ENCODE data around the gene ZNFX1. TPM values are rescaled to one million over a fixed set of nuclear protein-coding genes. Genes with fewer than 3 reads are reported as not detected.

ZNFX1 gene
- total and polyA plus RNA-seq, 9 of the 15 experiments (the other 6 are each of a cell fraction or from before 2014, with no cell fraction given) = 3.8 to 13.8 (median 10.3) TPM

- TF ChIP-seq, protein P1, sequence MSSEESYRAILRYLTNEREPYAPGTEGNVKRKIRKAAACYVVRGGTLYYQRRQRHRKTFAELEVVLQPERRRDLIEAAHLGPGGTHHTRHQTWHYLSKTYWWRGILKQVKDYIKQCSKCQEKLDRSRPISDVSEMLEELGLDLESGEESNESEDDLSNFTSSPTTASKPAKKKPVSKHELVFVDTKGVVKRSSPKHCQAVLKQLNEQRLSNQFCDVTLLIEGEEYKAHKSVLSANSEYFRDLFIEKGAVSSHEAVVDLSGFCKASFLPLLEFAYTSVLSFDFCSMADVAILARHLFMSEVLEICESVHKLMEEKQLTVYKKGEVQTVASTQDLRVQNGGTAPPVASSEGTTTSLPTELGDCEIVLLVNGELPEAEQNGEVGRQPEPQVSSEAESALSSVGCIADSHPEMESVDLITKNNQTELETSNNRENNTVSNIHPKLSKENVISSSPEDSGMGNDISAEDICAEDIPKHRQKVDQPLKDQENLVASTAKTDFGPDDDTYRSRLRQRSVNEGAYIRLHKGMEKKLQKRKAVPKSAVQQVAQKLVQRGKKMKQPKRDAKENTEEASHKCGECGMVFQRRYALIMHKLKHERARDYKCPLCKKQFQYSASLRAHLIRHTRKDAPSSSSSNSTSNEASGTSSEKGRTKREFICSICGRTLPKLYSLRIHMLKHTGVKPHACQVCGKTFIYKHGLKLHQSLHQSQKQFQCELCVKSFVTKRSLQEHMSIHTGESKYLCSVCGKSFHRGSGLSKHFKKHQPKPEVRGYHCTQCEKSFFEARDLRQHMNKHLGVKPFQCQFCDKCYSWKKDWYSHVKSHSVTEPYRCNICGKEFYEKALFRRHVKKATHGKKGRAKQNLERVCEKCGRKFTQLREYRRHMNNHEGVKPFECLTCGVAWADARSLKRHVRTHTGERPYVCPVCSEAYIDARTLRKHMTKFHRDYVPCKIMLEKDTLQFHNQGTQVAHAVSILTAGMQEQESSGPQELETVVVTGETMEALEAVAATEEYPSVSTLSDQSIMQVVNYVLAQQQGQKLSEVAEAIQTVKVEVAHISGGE (CRISPR knock-in tag; IDR thresholded peaks at IDR 0.05) = 0 out of 6 replicates have a peak, but pooled peaks of 1 of the 3 experiments have one; percentile 13
- TF ChIP-seq BRD4 (IDR thresholded peaks at IDR 0.05) (peak; percentile 19; the same call in 1 of the 2 replicates), AFF1 (IDR thresholded peaks at IDR 0.05; ENCODE audit: low read depth in 1 of 2, partially characterized antibody in 2 of 2) (peak in 1 of 2 experiments; percentile 18), SPI1 (IDR thresholded peaks at IDR 0.05; ENCODE audit: borderline replicate concordance, low read depth, low read length) (peak; percentile 50; the same call in 1 of the 2 replicates), RBFOX2 (IDR thresholded peaks at IDR 0.05; ENCODE audit: low read depth, low read length) (peak; percentile 59), PHB2 (IDR thresholded peaks at IDR 0.05; ENCODE audit: low read depth) (no peak), NR2C1 (IDR thresholded peaks at IDR 0.05) (peak; percentile 30; the same call in 1 of the 2 replicates), NR2C1 (tag; IDR thresholded peaks at IDR 0.05) (no peak), EP400 (IDR thresholded peaks at IDR 0.05) (peak; percentile 51; the same call in 1 of the 2 replicates), HDAC1 (IDR thresholded peaks at IDR 0.05) (peak in 1 of 2 experiments; percentile 87; a peak in 2 of 4 replicates), SIN3A (IDR thresholded peaks at IDR 0.05; ENCODE audit: borderline replicate concordance in 2 of 2, control insufficient read depth in 1 of 2, low read depth in 2 of 2, low read length in 2 of 2) (peak in 1 of 2 experiments; percentile 83; a peak in 3 of 4 replicates), WHSC1 (IDR thresholded peaks at IDR 0.05; ENCODE audit: low read length) (no peak), POLR2A (conservative IDR thresholded peaks at IDR 0.05) (peak; percentile 44; the same call in 1 of the 2 replicates), SOX6 (IDR thresholded peaks at IDR 0.05) (peak; percentile 42; the same call in 1 of the 2 replicates), TFAP4 (CRISPR knock-in tag; IDR thresholded peaks at IDR 0.05; ENCODE audit: borderline replicate concordance) (peak; percentile 70), CREB5 (CRISPR knock-in tag; IDR thresholded peaks at IDR 0.05) (0 out of 2 replicates have a peak, but pooled peaks have one; percentile 28), NFATC3 (IDR thresholded peaks at IDR 0.05) (0 out of 2 replicates have a peak, but pooled peaks have one; percentile 27)
Measured at GRCh38 chr20:49281059-49281912, 3.4 kb upstream of the ZNFX1 start (continued).
